ENCODE results near the gene FLNA.

FLNA gene

GRCh38 chrX:154404625-154405192, 30.3 kb upstream of the FLNA start:
- TF ChIP-seq CREB1 (IDR thresholded peaks at IDR 0.05; ENCODE audit: low read depth) (no peak), CEBPB (IDR thresholded peaks at IDR 0.05) (no peak), USF1 (IDR thresholded peaks at IDR 0.05) (no peak)

- TF ChIP-seq FOXM1 (IDR thresholded peaks at IDR 0.05; ENCODE audit: borderline replicate concordance, low read depth) (no peak), NFIC (IDR thresholded peaks at IDR 0.05) (no peak), USF1 (IDR thresholded peaks at IDR 0.05) (no peak), RAD21 (IDR thresholded peaks at IDR 0.05; ENCODE audit: low read depth) (no peak), YY1 (IDR thresholded peaks at IDR 0.05; ENCODE audit: low read depth) (no peak), EP300 (IDR thresholded peaks at IDR 0.05; ENCODE audit: borderline replicate concordance) (no peak), TEAD4 (IDR thresholded peaks at IDR 0.05) (no peak), TCF12 (IDR thresholded peaks at IDR 0.05; ENCODE audit: low read depth) (no peak)
Observed at GRCh38 chrX:154403858-154404257, 29.4 kb upstream of the FLNA start.

GRCh38 chrX:154403192-154403591, 28.8 kb upstream of the FLNA start:
- no peak for TF ChIP-seq EGR1 (IDR thresholded peaks at IDR 0.05)
- no peak for TF ChIP-seq CREB1 (IDR thresholded peaks at IDR 0.05; ENCODE audit: low read depth)
- no peak for TF ChIP-seq FOXM1 (IDR thresholded peaks at IDR 0.05; ENCODE audit: borderline replicate concordance, low read depth)
- no peak for TF ChIP-seq REST (IDR thresholded peaks at IDR 0.05; ENCODE audit: low read depth)
- no peak for TF ChIP-seq YY1 (IDR thresholded peaks at IDR 0.05; ENCODE audit: low read depth)
- no peak for TF ChIP-seq MAX (IDR thresholded peaks at IDR 0.05)
- no peak for TF ChIP-seq CEBPB (IDR thresholded peaks at IDR 0.05)
- TF ChIP-seq NFIC (IDR thresholded peaks at IDR 0.05): no peak
- no peak for TF ChIP-seq TAF1 (IDR thresholded peaks at IDR 0.05; ENCODE audit: low read depth)
- no peak for TF ChIP-seq TEAD4 (IDR thresholded peaks at IDR 0.05)
- no peak for TF ChIP-seq EP300 (IDR thresholded peaks at IDR 0.05; ENCODE audit: borderline replicate concordance)
- TF ChIP-seq ZBTB7A (IDR thresholded peaks at IDR 0.05; ENCODE audit: low read depth): no peak
- no peak for TF ChIP-seq USF1 (IDR thresholded peaks at IDR 0.05)

GRCh38 chrX:154402622-154403127, 28.2 kb upstream of the FLNA start:
- TF ChIP-seq YY1 (IDR thresholded peaks at IDR 0.05; ENCODE audit: low read depth) (no peak), TAF1 (IDR thresholded peaks at IDR 0.05; ENCODE audit: low read depth) (no peak), CEBPB (IDR thresholded peaks at IDR 0.05) (no peak)

- TF ChIP-seq EGR1 (IDR thresholded peaks at IDR 0.05) (no peak), REST (IDR thresholded peaks at IDR 0.05; ENCODE audit: low read depth) (no peak), ZBTB7A (IDR thresholded peaks at IDR 0.05; ENCODE audit: low read depth) (no peak), TAF1 (IDR thresholded peaks at IDR 0.05; ENCODE audit: low read depth) (no peak), FOXM1 (IDR thresholded peaks at IDR 0.05; ENCODE audit: borderline replicate concordance, low read depth) (no peak), EP300 (IDR thresholded peaks at IDR 0.05; ENCODE audit: borderline replicate concordance) (no peak), MAX (IDR thresholded peaks at IDR 0.05) (no peak), CREB1 (IDR thresholded peaks at IDR 0.05; ENCODE audit: low read depth) (no peak), TCF12 (IDR thresholded peaks at IDR 0.05; ENCODE audit: low read depth) (no peak), NFIC (IDR thresholded peaks at IDR 0.05) (no peak), USF1 (IDR thresholded peaks at IDR 0.05) (no peak), YY1 (IDR thresholded peaks at IDR 0.05; ENCODE audit: low read depth) (no peak), RAD21 (IDR thresholded peaks at IDR 0.05; ENCODE audit: low read depth) (no peak)
Observed at GRCh38 chrX:154401918-154402621, 27.6 kb upstream of the FLNA start.

Data from Ishikawa (cell line).